Gastroesophageal sphincter (tissue), 3 donors: ENCODE results near the gene GGN.

Experiments
- POLR2A ChIP-seq, 2 donors: fragments of 450-650 bp; IDR thresholded peaks; one replicate each; pipeline ENCODE4 v1.6.1; 2017; ENCODE audit warnings: antibody characterized with exemption in 2 of 2, mild to moderate bottlenecking in 2 of 2, moderate library complexity in 1 of 2
- POLR2AphosphoS5 ChIP-seq: sonication (generic); formaldehyde crosslinking; IDR thresholded peaks from one replicate; pipeline ENCODE4 v1.6.1; 2017; ENCODE audit warnings: antibody characterized with exemption
- TF ChIP-seq, protein P1 (sequence below), 4 experiments: fragments of 200-600 bp in 2 of 4; fragments of 450-650 bp in 2 of 4; sonication (generic) in 1 of 4; IDR thresholded peaks; one replicate each; pipeline ENCODE4 v1.5.1; 2017 to 2019; ENCODE audit warnings: antibody characterized with exemption in 4 of 4, mild to moderate bottlenecking in 2 of 4, moderate library complexity in 2 of 4

DNA sequence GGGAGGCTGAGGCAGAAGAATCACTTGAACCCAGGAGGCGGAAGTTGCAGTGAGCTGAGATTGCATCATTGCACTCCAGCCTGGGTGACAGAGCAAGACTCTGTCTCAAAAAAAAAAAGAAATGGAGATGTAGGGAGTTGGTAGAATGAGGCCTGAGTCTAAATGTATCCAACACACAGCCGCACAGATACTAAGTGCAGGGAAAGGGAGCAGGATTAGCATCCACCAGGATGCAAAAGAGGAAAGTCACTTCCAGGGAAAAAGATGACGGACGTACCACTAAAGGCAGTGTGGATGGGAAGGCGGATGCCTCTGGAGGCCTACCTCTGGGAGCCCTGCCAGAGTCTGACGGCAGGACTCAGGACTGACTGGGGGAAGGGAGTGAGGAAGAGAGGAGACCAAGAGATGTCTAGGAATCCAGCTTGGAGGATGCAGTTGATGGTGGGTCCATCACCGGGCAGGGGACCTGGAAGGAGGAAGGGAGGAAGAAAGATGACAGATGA, 21.8 kb upstream of the GGN start:
- no peak for TF ChIP-seq POLR2AphosphoS5
- no peak for TF ChIP-seq POLR2A (IDR thresholded peaks at IDR 0.05)
- TF ChIP-seq, protein P1, sequence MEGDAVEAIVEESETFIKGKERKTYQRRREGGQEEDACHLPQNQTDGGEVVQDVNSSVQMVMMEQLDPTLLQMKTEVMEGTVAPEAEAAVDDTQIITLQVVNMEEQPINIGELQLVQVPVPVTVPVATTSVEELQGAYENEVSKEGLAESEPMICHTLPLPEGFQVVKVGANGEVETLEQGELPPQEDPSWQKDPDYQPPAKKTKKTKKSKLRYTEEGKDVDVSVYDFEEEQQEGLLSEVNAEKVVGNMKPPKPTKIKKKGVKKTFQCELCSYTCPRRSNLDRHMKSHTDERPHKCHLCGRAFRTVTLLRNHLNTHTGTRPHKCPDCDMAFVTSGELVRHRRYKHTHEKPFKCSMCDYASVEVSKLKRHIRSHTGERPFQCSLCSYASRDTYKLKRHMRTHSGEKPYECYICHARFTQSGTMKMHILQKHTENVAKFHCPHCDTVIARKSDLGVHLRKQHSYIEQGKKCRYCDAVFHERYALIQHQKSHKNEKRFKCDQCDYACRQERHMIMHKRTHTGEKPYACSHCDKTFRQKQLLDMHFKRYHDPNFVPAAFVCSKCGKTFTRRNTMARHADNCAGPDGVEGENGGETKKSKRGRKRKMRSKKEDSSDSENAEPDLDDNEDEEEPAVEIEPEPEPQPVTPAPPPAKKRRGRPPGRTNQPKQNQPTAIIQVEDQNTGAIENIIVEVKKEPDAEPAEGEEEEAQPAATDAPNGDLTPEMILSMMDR (IDR thresholded peaks at IDR 0.05): no peak
